Bronchial epithelial cell (primary cell): Measurements from ENCODE around the gene MGRN1. TPM values are rescaled to one million over a fixed set of nuclear protein-coding genes. Genes with fewer than 3 reads are reported as not detected.
A peak's percentile ranks its signal among the peaks of the same experiment; 100 is the strongest.

Experiments used
- DNase-seq: peaks from one replicate; pipeline ENCODE4 v3.0.0-alpha.2; 2010; ENCODE audit warnings: low read depth
- FAIRE-seq: peaks from 2 replicates; lab custom pipeline; 2011; peaks lifted over from hg19 to GRCh38; lab: Jason Lieb, UNC
- H3K27me3 ChIP-seq: 2 replicates; pipeline ENCODE4 v1.5.1; 2011; ENCODE audit warnings: low read length; ENCODE audit not compliant: control insufficient read depth, insufficient read depth
- H3K36me3 ChIP-seq: 2 replicates; pipeline ENCODE4 v1.5.1; 2011; ENCODE audit warnings: low read length; ENCODE audit not compliant: control insufficient read depth, insufficient read depth
- H3K4me3 ChIP-seq: 2 replicates; pipeline ENCODE4 v1.5.1; 2011; ENCODE audit warnings: mild to moderate bottlenecking, low read depth, low read length, control low read depth
- total RNA-seq: library from RNA; depleted of rRNA; stranded (reverse); fragments of >200 nt; gene quantifications from 2 replicates; pipeline ENCODE4 v1.2.1, GENCODE V29; 2014
- TF ChIP-seq, protein P1 (sequence below): IDR thresholded peaks from 2 replicates; pipeline ENCODE4 v1.5.1; 2011; ENCODE audit warnings: mild to moderate bottlenecking, moderate library complexity, low read length, control low read depth, inconsistent platforms; ENCODE audit not compliant: insufficient read depth, severe bottlenecking

The MGRN1 gene
- total RNA-seq, 1 donor from 2014 or later, result 6.1 TPM

GRCh38 chr16:4688674-4689045 is 64.0 kb downstream of the MGRN1 start:
- no peaks in the 10 kb centered on the region for H3K27me3 ChIP-seq
- DNase-seq (no peak), FAIRE-seq (no peak)
- H3K36me3 ChIP-seq, result peaks cover 15% of the 10 kb centered on the region
- TF ChIP-seq, protein P1, sequence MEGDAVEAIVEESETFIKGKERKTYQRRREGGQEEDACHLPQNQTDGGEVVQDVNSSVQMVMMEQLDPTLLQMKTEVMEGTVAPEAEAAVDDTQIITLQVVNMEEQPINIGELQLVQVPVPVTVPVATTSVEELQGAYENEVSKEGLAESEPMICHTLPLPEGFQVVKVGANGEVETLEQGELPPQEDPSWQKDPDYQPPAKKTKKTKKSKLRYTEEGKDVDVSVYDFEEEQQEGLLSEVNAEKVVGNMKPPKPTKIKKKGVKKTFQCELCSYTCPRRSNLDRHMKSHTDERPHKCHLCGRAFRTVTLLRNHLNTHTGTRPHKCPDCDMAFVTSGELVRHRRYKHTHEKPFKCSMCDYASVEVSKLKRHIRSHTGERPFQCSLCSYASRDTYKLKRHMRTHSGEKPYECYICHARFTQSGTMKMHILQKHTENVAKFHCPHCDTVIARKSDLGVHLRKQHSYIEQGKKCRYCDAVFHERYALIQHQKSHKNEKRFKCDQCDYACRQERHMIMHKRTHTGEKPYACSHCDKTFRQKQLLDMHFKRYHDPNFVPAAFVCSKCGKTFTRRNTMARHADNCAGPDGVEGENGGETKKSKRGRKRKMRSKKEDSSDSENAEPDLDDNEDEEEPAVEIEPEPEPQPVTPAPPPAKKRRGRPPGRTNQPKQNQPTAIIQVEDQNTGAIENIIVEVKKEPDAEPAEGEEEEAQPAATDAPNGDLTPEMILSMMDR, result no peak
- no peak overlapping the region for H3K4me3 ChIP-seq

- FAIRE-seq, result no peak
- DNase-seq, result no peak
- peaks cover 11% of the 10 kb centered on the region for H3K36me3 ChIP-seq
- H3K4me3 ChIP-seq, result no peak overlapping the region
- H3K27me3 ChIP-seq, result no peaks in the 10 kb centered on the region
- TF ChIP-seq, protein P1, result no peak
Observed at GRCh38 chr16:4689091-4689671, 64.6 kb downstream of the MGRN1 start.

DNA sequence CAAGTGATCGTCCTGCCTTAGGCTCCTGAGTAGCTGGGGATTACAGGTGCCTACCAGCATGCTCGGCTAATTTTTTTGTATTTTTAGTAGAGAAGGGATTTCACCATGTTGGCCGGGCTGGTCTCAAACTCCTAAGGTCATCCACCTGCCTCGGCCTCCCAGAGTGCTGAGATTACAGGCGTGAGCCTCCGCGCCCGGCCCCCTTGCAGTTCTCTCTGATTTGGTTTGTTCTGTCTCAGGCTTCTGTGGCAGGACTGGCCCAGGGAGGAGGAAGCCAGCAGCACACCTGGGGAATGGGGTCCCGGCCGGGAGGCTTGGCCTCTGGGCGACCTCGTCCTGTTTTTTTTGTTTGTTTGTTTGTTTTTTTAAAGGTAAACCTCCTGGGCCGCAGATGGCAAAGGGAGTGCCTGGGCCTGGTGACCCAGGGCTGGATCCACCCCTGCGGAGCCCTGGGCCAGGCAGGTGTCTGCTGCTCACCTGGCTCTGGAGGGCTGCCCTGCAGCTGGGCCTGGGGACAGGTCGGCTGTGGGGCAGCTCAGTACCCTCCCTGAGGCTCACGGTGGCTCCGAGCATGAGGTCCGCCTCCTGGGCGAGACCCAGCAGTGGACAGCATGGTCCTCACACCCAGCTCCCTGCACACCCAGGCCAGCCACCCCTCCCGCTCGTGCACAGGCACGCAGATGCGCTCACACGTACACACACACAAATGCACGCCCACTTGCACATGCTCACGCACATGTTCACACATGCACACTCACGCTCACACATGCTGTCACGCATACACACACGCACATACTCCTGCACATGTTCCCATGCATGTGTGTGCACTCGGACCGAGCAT is 65.5 kb downstream of the MGRN1 start:
- Histone ChIP-seq H3K4me3 (no peak overlapping the region), H3K36me3 (peaks cover 4% of the 10 kb centered on the region), H3K27me3 (no peaks in the 10 kb centered on the region)
- DNase-seq (no peak), FAIRE-seq (peak; percentile 50)
- TF ChIP-seq, protein P1, result no peak

GRCh38 chr16:4690946-4691665 is 66.5 kb downstream of the MGRN1 start:
- TF ChIP-seq, protein P1, result no peak

GRCh38 chr16:4691666-4692412 is 67.2 kb downstream of the MGRN1 start:
- FAIRE-seq, result no peak
- TF ChIP-seq, protein P1, result no peak
- no peak overlapping the region for H3K4me3 ChIP-seq
- no peaks in the 10 kb centered on the region for H3K27me3 ChIP-seq
- DNase-seq, result no peak
- H3K36me3 ChIP-seq, result peaks cover 9% of the 10 kb centered on the region

More at GRCh38 chr16:4690946-4691665, 66.5 kb downstream of the MGRN1 start:
- DNase-seq (no peak), FAIRE-seq (no peak)
- no peak overlapping the region for H3K4me3 ChIP-seq
- H3K27me3 ChIP-seq, result no peaks in the 10 kb centered on the region
- peaks cover 9% of the 10 kb centered on the region for H3K36me3 ChIP-seq
